KMS-11 (cell line): ENCODE results near the gene CHD6.

Source experiments
- H2AFZ ChIP-seq: fragments of 200-600 bp; sonication (generic); 2 replicates; pipeline ENCODE4 v1.6.1; 2016; ENCODE audit warnings: antibody characterized with exemption, mixed run types, low read depth
- H3K27ac ChIP-seq: fragments of 200-600 bp; sonication (generic); 2 replicates; pipeline ENCODE4 v1.6.1; 2016; ENCODE audit warnings: mild to moderate bottlenecking, mixed run types
- H3K27me3 ChIP-seq: fragments of 200-600 bp; sonication (generic); 2 replicates; pipeline ENCODE4 v1.6.1; 2017; ENCODE audit warnings: mild to moderate bottlenecking, low read depth, mixed run types, moderate library complexity; ENCODE audit not compliant: insufficient read depth
- H3K36me3 ChIP-seq: fragments of 200-600 bp; sonication (generic); 2 replicates; pipeline ENCODE4 v1.6.1; 2017; ENCODE audit warnings: mild to moderate bottlenecking, mixed run types; ENCODE audit not compliant: insufficient read depth
- H3K4me1 ChIP-seq: fragments of 200-600 bp; sonication (generic); 2 replicates; pipeline ENCODE4 v1.6.1; 2016; ENCODE audit warnings: mild to moderate bottlenecking, low read depth, mixed run types; ENCODE audit not compliant: poor library complexity, severe bottlenecking
- H3K4me2 ChIP-seq: fragments of 200-600 bp; sonication (generic); 2 replicates; pipeline ENCODE4 v1.7.0; 2016; ENCODE audit warnings: mild to moderate bottlenecking, mixed run types
- H3K4me3 ChIP-seq: fragments of 200-600 bp; sonication (generic); IDR thresholded peaks from 2 replicates; pipeline ENCODE4 v1.6.1; 2017; ENCODE audit warnings: low read depth, low read length, mixed read lengths; ENCODE audit not compliant: insufficient read depth
- H3K79me2 ChIP-seq: fragments of 200-600 bp; sonication (generic); 2 replicates; pipeline ENCODE4 v1.6.1; 2016; ENCODE audit warnings: low read depth, mixed run types; ENCODE audit not compliant: insufficient read depth
- H3K9ac ChIP-seq: fragments of 200-600 bp; sonication (generic); 2 replicates; pipeline ENCODE4 v1.6.1; 2016; ENCODE audit warnings: mild to moderate bottlenecking, mixed run types
- H4K20me1 ChIP-seq: fragments of 200-600 bp; sonication (generic); 2 replicates; pipeline ENCODE4 v1.6.1; 2016; ENCODE audit warnings: mild to moderate bottlenecking, mixed run types; ENCODE audit not compliant: insufficient read depth
- CTCF ChIP-seq: fragments of 200-600 bp; sonication (generic); conservative IDR thresholded peaks from 2 replicates; pipeline ENCODE4 v1.6.1; 2017; ENCODE audit warnings: low read depth, mild to moderate bottlenecking, antibody characterized with exemption, low read length, moderate library complexity, mixed read lengths

Gene CHD6

DNA sequence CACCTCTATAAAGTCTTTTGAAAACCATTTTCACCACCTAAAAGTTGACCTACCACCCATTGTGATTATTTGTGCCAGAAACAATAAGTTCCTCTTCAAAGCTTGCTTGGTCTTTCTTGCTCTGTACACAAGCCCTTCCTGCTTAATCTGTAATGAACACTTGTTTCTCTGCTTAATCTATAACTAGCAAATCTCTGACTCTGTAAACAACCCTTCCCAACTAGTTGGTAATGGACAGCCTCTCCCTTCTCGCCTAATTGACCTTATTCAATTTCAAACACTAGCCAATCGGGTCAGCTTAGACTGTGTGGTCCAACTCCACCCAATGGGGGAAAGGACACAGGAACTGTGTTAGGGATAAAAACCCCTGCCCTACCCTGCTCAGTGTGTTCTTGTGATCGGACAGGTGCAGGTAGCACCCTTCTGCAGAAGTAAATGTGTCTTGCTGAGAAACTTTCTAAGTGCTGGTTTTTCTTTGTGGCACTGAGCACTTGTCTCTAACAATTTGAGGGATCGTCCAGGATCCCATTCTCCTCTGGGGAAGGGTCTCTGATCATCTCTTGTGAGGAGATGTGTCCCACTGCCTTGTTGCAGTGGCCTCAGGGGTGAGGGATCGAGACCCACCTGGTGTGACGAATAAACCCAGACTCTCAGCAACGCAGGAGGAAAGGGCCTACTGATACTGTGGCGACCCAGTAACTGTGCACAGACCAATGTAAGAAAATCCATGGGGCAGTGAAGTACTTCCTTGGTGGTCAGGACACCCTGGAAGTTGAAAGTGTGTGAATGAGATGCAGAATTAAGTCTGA is 23.5 kb downstream of the CHD6 start:
- H2AFZ ChIP-seq = no peak overlapping the region
- H3K27me3 ChIP-seq = no peaks in the 10 kb centered on the region
- no peak overlapping the region for H3K4me3 ChIP-seq
- H3K79me2 ChIP-seq = peaks cover 54% of the 10 kb centered on the region; the same call in 1 of the 2 replicates
- no peak overlapping the region for H3K27ac ChIP-seq
- no peaks in the 10 kb centered on the region for H4K20me1 ChIP-seq
- H3K4me2 ChIP-seq = no peak overlapping the region
- H3K9ac ChIP-seq = no peak overlapping the region
- TF ChIP-seq CTCF = no peak
- no peaks in the 10 kb centered on the region for H3K4me1 ChIP-seq
- H3K36me3 ChIP-seq = no peaks in the 10 kb centered on the region

GRCh38 chr20:41592516-41593216 is 25.5 kb downstream of the CHD6 start:
- H3K4me1 ChIP-seq = no peaks in the 10 kb centered on the region
- no peak overlapping the region for H2AFZ ChIP-seq
- H4K20me1 ChIP-seq = no peaks in the 10 kb centered on the region
- TF ChIP-seq CTCF = no peak
- peaks cover 46% of the 10 kb centered on the region; the same call in 1 of the 2 replicates for H3K79me2 ChIP-seq
- H3K4me2 ChIP-seq = no peak overlapping the region
- H3K9ac ChIP-seq = no peak overlapping the region
- no peaks in the 10 kb centered on the region for H3K36me3 ChIP-seq
- no peak overlapping the region for H3K27ac ChIP-seq
- H3K27me3 ChIP-seq = no peaks in the 10 kb centered on the region
- H3K4me3 ChIP-seq = no peak overlapping the region

- no peak overlapping the region for H3K27ac ChIP-seq
- H3K4me1 ChIP-seq = no peaks in the 10 kb centered on the region
- no peaks in the 10 kb centered on the region; the same call in 1 of the 2 replicates for H3K36me3 ChIP-seq
- H3K4me3 ChIP-seq = no peak overlapping the region
- H3K4me2 ChIP-seq = no peak overlapping the region
- no peak for TF ChIP-seq CTCF
- no peaks in the 10 kb centered on the region for H4K20me1 ChIP-seq
- H3K9ac ChIP-seq = no peak overlapping the region
- no peaks in the 10 kb centered on the region for H3K27me3 ChIP-seq
- H3K79me2 ChIP-seq = peaks cover 41% of the 10 kb centered on the region; the same call in 1 of the 2 replicates
- no peak overlapping the region for H2AFZ ChIP-seq
These were observed 30.2 kb downstream of the CHD6 start for GRCh38 chr20:41587956-41588355.

DNA sequence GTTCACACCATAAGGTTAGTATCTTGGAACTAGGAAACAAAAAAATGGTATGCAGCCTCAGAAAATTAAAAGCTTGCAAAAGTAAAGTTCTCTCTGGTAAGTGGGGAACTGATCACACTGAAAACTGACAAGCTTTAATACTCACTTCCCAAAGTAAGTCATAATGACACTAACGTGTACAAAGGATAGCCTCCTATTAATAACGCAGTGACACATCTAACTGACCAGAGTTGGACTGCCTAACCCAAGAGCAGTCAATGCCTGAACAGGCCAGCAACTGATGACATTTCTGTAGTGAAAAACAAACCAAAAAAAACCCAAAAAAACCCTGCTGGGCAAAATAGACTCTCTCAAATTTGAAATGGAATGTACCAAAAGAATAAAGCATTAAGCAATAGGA is 30.7 kb downstream of the CHD6 start:
- H3K36me3 ChIP-seq = no peaks in the 10 kb centered on the region; the same call in 1 of the 2 replicates
- no peak overlapping the region for H2AFZ ChIP-seq
- no peaks in the 10 kb centered on the region for H3K27me3 ChIP-seq
- no peak overlapping the region for H3K27ac ChIP-seq
- H3K4me1 ChIP-seq = no peaks in the 10 kb centered on the region
- no peak overlapping the region for H3K9ac ChIP-seq
- no peak overlapping the region for H3K4me2 ChIP-seq
- TF ChIP-seq CTCF = no peak
- H3K79me2 ChIP-seq = peaks cover 42% of the 10 kb centered on the region
- no peaks in the 10 kb centered on the region for H4K20me1 ChIP-seq
- no peak overlapping the region for H3K4me3 ChIP-seq
